ENCODE results near the gene AKNAD1.
"Not testable (repeated sequence)": the region's sequence is repeated elsewhere in the genome, so short reads cannot be mapped to it uniquely, and the experiment has no call there.

AKNAD1 gene

GRCh38 chr1:108785880-108786279 is 71.0 kb downstream of the AKNAD1 start:
- DNase-seq (ENCODE audit: low read depth in 2 of 2), result no peak

GRCh38 chr1:108785264-108785663 is 71.6 kb downstream of the AKNAD1 start:
- no peak for DNase-seq (ENCODE audit: low read depth in 2 of 2)

- DNase-seq (ENCODE audit: low read depth in 2 of 2), result not testable (repeated sequence)
Observed at GRCh38 chr1:108781575-108781944, 75.3 kb downstream of the AKNAD1 start.

- DNase-seq (ENCODE audit: low read depth in 2 of 2), result no peak
Observed at GRCh38 chr1:108780937-108781574, 75.8 kb downstream of the AKNAD1 start.

GRCh38 chr1:108779455-108779854 is 77.4 kb downstream of the AKNAD1 start:
- DNase-seq (ENCODE audit: low read depth in 2 of 2), result no peak

GRCh38 chr1:108777839-108778238 is 79.1 kb downstream of the AKNAD1 start:
- DNase-seq (ENCODE audit: low read depth in 2 of 2), result no peak

GRCh38 chr1:108767708-108768107 is 89.2 kb downstream of the AKNAD1 start:
- DNase-seq (ENCODE audit: low read depth in 2 of 2), result no peak

GRCh38 chr1:108767115-108767514 is 89.8 kb downstream of the AKNAD1 start:
- DNase-seq (ENCODE audit: low read depth in 2 of 2), result no peak
